T-helper 1 cell treated with Interleukin-12 subunit alpha and Interleukin-12 subunit beta and Interleukin-4 antibody, amounts not matched to agents 30 μg/mL and 1 μg/mL, for 36 hours (primary cell): ENCODE measurements around the gene METTL6.
"Not testable (repeated sequence)": the region's sequence is repeated elsewhere in the genome, so short reads cannot be mapped to it uniquely, and the experiment has no call there.

Experiments used
- H3K27ac Mint-ChIP-seq: one replicate; pipeline ENCODE4 v1.8.0; 2021; ENCODE audit warnings: mild to moderate bottlenecking, mixed read lengths
- H3K27me3 Mint-ChIP-seq: one replicate; pipeline ENCODE4 v1.8.0; 2021; ENCODE audit warnings: low read depth, mixed read lengths
- H3K36me3 Mint-ChIP-seq: one replicate; pipeline ENCODE4 v1.8.0; 2021; ENCODE audit warnings: low read depth, mixed read lengths
- H3K4me1 Mint-ChIP-seq: one replicate; pipeline ENCODE4 v1.8.0; 2021; ENCODE audit warnings: low read depth, mixed read lengths
- H3K4me3 Mint-ChIP-seq: one replicate; pipeline ENCODE4 v1.8.0; 2021; ENCODE audit warnings: mild to moderate bottlenecking, moderate library complexity, mixed read lengths
- H3K9me3 Mint-ChIP-seq: one replicate; pipeline ENCODE4 v1.8.0; 2021; ENCODE audit warnings: mixed read lengths

METTL6 gene

DNA sequence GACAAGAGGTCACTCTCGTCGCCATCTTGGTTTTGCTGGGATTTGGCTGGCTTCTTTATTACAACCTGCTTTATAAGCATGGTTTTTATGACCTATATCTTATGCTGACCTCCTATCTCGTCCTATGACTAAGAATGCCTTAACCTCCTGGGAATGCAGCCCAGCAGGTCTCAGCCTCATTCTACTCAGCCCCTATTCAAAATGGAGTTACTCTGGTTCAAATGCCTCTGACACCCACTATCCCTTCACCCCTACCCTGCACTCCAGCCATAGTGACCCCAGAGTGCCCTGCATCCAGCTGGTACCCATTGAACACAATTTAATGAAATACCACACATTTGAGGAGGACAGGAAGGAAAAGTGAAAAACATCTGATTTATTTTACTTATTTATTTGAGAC is 23.4 kb downstream of the METTL6 start:
- Mint-ChIP-seq H3K9me3 (no peaks in the 10 kb centered on the region), H3K27ac (no peak overlapping the region)

DNA sequence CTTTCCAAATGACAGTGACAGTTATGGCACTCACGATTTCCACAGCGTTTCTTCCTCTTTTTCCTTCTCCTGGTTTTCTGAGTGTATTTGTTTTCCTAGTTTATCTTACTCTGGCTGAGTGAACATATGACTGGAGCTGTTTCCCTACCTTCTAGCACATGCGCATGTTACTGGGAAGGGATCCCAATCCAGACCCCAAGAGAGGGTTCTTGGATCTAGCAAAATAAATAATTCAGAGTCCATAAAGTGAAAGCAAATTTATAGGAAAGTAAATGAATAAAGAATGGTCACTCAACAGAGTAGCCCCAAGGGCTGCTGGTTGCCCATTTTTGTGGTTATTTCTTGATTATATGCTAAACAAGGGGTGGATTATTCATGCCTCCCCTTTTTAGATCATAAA is 23.8 kb downstream of the METTL6 start:
- H3K4me1 Mint-ChIP-seq, result peaks cover 25% of the 10 kb centered on the region
- no peaks in the 10 kb centered on the region for H3K9me3 Mint-ChIP-seq
- H3K27me3 Mint-ChIP-seq, result no peaks in the 10 kb centered on the region
- no peak overlapping the region for H3K4me3 Mint-ChIP-seq
- H3K36me3 Mint-ChIP-seq, result no peaks in the 10 kb centered on the region
- no peak overlapping the region for H3K27ac Mint-ChIP-seq

More for the DNA sequence above, 23.4 kb downstream of the METTL6 start:
- Mint-ChIP-seq H3K27me3 (no peaks in the 10 kb centered on the region), H3K4me1 (peaks cover 25% of the 10 kb centered on the region), H3K4me3 (no peak overlapping the region), H3K36me3 (no peaks in the 10 kb centered on the region)

DNA sequence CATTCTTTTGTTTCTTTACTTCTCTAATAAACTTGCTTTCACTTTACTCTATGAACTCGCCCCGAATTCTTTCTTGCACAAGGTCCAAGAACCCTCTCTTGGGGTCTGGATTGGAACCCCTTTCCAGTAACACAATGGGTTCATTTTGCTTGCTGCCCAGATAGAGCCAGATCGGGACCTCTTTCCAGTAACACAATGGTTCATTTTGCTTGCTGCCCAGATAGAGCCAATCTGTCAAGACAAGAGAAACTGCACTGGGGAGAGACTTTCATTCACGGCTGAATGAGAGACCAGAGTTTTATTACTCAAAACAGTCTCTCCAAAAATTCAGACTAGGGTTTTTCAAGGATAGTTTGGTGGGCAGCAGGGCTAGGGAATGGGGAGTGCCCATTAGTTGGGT is 25.4 kb downstream of the METTL6 start:
- Mint-ChIP-seq H3K27ac (no peak overlapping the region), H3K4me1 (peaks cover 25% of the 10 kb centered on the region), H3K27me3 (no peaks in the 10 kb centered on the region), H3K4me3 (no peak overlapping the region), H3K9me3 (no peaks in the 10 kb centered on the region), H3K36me3 (no peaks in the 10 kb centered on the region)

DNA sequence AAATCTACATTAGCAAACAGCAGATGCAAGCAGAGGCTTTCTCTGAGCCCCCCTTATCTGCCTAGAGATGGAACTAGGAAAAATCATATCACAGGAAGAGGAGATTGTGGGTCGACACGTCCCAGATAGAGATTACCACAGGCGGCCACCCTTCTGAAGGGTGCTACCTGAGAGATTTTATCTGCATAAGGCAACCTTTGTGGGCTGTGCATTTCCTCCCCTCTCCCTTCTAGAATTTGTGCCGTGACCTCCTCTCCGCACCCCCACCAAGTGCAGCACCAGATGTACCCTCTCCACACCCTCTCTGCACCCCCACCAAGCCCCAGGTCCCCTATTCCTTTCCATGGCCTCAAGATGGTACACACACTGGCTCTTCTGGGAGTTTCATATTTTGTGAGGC is 27.4 kb downstream of the METTL6 start:
- Mint-ChIP-seq H3K27me3 (no peaks in the 10 kb centered on the region), H3K36me3 (no peaks in the 10 kb centered on the region), H3K4me1 (peaks cover 22% of the 10 kb centered on the region), H3K4me3 (peak overlapping the region; percentile 13), H3K27ac (no peak overlapping the region), H3K9me3 (no peaks in the 10 kb centered on the region)

DNA sequence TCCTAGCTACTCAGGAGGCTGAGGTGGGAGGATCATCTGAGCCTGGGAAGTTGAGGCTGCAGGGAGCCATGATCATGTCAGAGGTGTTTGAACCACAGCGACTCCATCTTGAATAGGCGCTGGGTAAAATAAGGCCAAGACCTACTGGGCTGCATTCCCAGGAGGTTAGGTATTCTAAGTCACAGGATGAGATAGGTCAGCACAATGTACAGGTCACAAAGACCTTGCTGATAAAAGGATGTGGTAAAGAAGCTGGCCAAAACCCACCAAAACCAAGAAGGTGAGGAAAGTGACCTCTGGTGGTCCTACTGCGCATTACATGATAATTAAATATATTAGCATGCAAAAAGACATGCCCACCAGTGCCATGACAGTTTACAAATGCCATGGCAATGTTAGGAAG is 28.6 kb downstream of the METTL6 start:
- not testable (repeated sequence) for H3K27ac Mint-ChIP-seq, H3K36me3 Mint-ChIP-seq, H3K27me3 Mint-ChIP-seq, H3K9me3 Mint-ChIP-seq, H3K4me3 Mint-ChIP-seq
- peaks cover 20% of the 10 kb centered on the region for H3K4me1 Mint-ChIP-seq

DNA sequence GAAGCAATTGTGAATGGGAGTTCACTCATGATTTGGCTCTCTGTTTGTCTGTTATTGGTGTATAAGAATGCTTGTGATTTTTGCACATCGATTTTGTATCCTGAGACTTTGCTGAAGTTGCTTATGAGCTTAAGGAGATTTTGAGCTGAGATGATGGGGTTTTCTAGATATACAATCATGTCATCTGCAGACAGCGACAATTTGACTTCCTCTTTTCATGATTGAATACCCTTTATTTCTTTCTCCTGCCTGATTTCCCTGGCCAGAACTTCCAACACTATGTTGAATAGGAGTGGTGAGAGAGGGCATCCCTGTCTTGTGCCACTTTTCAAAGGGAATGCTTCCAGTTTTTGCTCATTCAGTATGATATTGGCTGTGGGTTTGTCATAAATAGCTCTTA is 34.1 kb downstream of the METTL6 start:
- H3K4me1 Mint-ChIP-seq, H3K27me3 Mint-ChIP-seq, H3K27ac Mint-ChIP-seq, H3K36me3 Mint-ChIP-seq, H3K9me3 Mint-ChIP-seq, H3K4me3 Mint-ChIP-seq: not testable (repeated sequence)

DNA sequence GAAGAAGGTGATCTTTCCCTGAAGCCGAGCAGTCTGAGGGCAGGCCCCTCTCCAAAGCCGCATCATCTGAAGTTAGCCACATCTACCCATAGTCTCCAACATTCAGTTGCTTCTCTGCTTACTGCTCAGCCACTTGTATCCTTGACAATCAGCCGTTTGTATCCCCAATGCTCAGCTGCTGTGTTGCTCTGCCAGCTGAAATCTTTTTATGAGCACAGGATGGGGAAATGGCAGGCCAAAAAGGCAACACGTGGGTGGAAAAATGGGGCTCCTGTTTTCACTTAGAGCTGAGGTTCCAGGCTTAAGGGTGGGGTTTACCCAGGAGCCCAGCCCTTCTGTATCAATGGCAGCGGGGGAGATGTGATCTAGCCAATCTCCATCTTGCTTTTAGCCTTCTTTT is 36.3 kb downstream of the METTL6 start:
- H3K27ac Mint-ChIP-seq, result no peak overlapping the region

DNA sequence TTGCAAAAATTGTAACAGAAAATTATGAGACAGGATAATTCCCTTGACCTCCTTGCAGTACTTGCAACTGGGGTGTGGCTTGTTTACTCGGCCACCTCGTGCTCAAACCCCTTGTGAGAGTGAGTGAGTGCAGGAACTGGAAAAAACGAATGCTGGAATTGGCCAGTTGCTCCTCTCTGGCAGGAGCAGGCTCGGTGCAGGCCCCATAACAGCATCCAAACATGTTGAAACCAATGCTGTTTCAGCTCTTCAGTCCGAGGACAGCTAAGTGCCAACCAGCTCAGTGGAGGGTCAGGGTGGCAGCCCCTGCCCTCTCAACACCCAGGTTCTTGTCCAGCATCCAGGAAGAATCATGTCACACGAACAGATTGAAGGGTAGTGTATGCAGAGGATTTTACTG is 36.9 kb downstream of the METTL6 start:
- Mint-ChIP-seq H3K4me3 (no peak overlapping the region), H3K9me3 (no peaks in the 10 kb centered on the region), H3K27me3 (peaks cover 8% of the 10 kb centered on the region), H3K36me3 (peaks cover 6% of the 10 kb centered on the region), H3K4me1 (peaks cover 13% of the 10 kb centered on the region), H3K27ac (no peak overlapping the region)

More for the DNA sequence above, 36.3 kb downstream of the METTL6 start:
- Mint-ChIP-seq H3K36me3 (peaks cover 6% of the 10 kb centered on the region), H3K9me3 (no peaks in the 10 kb centered on the region), H3K4me1 (peaks cover 13% of the 10 kb centered on the region), H3K27me3 (peaks cover 8% of the 10 kb centered on the region), H3K4me3 (no peak overlapping the region)

DNA sequence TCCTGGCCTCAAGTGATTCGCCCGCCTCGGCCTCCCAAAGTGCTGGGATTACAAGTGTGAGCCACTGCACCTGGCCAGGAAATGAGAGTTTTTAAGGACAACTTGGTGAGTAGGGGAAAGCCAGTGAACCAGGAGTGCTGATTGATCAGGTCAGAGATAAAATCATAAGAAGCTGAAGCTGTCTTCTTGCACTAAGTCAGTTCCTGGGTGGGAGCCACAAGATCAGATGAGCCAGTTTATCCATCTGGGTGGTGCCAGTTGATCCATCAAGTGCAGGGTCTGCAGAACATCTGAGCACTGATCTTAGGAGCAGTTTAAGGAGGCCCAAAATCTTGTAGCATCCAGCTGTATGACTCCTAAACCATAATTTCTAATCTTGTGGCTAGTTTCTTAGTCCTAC is 39.0 kb downstream of the METTL6 start:
- not testable (repeated sequence) for H3K36me3 Mint-ChIP-seq, H3K27me3 Mint-ChIP-seq, H3K27ac Mint-ChIP-seq, H3K4me3 Mint-ChIP-seq, H3K9me3 Mint-ChIP-seq
- peaks cover 13% of the 10 kb centered on the region for H3K4me1 Mint-ChIP-seq

DNA sequence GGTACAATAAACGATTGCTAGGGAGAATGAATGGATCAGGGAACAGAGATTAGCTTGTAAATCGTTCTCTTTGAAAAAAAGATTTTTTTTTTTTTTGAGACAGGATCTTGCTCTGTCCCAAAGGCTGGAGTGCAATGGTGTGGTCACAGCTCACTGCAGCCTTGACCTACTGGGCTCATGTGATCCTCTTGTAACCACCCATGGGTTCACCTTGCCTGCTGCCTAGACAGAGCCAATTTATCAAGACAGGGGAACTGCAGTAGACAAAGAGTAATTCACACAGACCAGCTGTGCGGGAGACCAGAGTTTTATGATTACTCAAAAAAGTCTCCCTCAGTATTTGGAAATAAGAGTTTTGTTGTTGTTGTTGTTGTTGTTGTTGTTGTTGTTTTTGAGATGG is 39.6 kb downstream of the METTL6 start:
- Mint-ChIP-seq H3K9me3 (no peaks in the 10 kb centered on the region), H3K4me3 (no peak overlapping the region), H3K36me3 (peaks cover 7% of the 10 kb centered on the region), H3K27me3 (peaks cover 1% of the 10 kb centered on the region), H3K27ac (no peak overlapping the region), H3K4me1 (peaks cover 13% of the 10 kb centered on the region)

DNA sequence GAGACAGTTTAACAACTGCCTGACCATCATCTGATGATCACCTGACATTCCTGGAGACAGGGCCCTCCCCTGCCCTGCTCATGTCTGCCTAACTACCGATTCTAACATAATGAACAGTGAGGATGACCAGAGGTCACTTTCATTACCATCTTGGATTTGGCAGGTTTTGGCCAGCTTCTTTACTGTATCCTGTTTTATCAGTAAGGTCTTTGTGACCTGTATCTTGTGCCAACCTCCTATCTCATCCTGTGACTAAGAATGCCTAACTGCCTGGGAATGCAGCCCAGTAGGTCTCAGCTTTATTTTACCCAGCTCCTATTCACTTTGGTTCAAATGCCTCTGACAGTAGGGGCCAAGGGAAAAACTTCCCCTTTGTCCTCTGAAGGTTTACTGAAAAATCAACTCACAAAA is 40.2 kb downstream of the METTL6 start:
- H3K4me3 Mint-ChIP-seq, result no peak overlapping the region
- no peak overlapping the region for H3K27ac Mint-ChIP-seq
- H3K36me3 Mint-ChIP-seq, result peaks cover 5% of the 10 kb centered on the region
- H3K27me3 Mint-ChIP-seq, result peaks cover 5% of the 10 kb centered on the region
- H3K9me3 Mint-ChIP-seq, result no peaks in the 10 kb centered on the region
- peaks cover 13% of the 10 kb centered on the region for H3K4me1 Mint-ChIP-seq

DNA sequence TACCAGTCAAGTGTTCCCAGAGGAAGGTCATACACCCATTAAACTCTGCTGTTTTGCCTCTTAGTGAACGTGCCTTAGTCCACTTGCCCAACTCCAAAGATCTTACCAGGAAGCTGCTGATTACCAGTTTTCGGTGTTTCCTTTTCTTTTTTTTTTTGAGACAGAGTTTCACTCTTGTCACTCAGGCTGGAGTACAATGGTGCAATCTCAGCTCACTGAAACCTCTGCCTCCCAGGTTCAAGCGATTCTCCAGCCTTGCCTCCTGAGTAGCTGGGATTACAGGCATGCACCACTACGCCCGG is 40.7 kb downstream of the METTL6 start:
- not testable (repeated sequence) for H3K9me3 Mint-ChIP-seq, H3K36me3 Mint-ChIP-seq, H3K27me3 Mint-ChIP-seq, H3K4me3 Mint-ChIP-seq
- H3K4me1 Mint-ChIP-seq, result peaks cover 13% of the 10 kb centered on the region
- peak overlapping the region; percentile 52 for H3K27ac Mint-ChIP-seq

DNA sequence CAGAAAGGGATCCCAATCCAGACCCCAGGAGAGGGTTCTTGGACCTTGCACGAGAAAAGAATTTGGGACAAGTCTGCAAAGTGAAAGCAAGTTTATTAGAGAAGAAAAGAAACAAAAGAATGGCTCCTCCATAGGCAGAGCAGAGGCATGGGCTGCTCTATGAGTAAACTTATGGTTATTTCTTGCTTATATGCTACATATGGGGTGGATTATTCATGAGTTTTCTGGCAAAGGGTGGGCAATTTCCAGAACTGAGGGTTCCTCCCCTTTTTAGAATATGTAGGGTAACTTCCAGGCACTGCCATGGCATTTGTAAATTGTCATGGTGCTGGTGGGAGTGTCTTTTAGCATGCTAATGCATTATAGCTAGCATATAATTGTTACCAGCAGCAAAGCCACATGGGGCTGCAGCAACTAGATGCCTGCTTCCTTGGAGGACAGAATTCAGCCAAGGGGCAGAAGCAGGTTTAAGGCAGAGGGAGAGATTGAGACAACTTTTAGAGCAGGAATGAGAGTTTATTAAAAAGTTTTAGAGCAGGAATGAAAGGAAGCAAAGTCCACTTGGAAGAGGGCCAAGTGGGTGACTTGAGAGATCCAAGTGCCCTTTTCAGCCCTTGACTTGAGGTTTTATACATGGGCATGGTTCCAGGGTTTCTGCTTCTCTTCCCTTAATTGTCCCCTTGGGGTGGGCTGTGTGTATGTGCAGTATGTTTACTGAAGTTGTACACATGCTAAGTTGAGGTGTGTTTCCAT is 41.3 kb downstream of the METTL6 start:
- H3K27me3 Mint-ChIP-seq, result peaks cover 5% of the 10 kb centered on the region
- peaks cover 13% of the 10 kb centered on the region for H3K4me1 Mint-ChIP-seq
- no peak overlapping the region for H3K27ac Mint-ChIP-seq
- peaks cover 5% of the 10 kb centered on the region for H3K36me3 Mint-ChIP-seq
- no peaks in the 10 kb centered on the region for H3K9me3 Mint-ChIP-seq
- no peak overlapping the region for H3K4me3 Mint-ChIP-seq

DNA sequence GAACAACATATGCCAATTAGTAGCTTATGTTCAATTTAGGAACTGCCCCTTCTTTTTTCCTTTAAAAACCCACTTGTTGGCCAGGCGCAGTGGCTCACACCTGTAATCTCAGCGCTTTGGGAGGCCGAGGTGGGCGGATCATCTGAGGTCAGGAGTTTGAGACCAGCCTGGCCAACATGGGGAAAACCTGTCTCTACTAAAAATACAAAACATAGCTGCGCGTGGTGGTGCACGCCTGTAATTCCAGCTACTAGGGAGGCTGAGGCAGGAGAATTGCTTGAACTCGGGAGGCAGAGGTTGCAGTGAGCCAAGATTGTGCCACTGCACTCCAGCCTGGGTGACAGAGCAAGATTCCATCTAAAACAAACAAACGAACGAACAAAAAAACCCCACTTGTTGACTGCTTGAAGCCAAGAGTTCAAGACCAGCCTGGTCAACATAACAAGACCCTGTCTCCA is 42.1 kb downstream of the METTL6 start:
- peaks cover 10% of the 10 kb centered on the region for H3K4me1 Mint-ChIP-seq
- not testable (repeated sequence) for H3K27me3 Mint-ChIP-seq, H3K9me3 Mint-ChIP-seq, H3K36me3 Mint-ChIP-seq, H3K4me3 Mint-ChIP-seq, H3K27ac Mint-ChIP-seq

DNA sequence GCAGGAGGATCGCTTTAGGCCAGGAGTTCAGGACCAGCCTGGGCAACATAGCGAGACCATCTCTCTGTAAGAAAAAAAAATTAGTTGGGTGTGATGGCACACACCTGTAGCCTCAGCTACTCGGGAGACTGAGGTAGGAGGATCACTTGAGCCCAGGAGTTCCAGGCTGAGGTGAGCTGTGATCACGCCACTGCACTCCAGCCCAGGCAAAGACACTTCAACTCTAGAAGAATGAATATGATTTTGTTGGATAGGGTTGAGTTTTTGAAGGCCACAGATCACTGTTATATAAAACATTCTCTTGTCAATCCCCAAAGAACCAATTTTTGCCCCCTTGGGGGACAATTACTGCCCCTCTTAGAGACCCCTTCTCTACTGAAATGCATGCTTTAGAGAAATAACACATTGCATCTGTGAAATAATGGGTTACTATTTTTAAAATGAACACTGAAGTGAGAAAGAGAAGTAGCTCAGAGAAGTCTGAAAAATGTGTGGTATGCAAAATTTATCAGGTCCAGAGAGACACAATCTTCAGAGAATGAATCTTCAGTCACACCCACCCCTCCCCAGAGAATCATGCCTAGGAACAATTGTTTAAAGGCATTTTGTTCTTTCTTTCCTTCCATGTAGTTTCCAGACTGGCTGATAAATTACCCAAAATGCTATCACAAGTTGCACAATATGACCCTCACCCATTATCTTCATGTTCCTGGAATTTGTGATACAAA is 42.7 kb downstream of the METTL6 start:
- H3K27ac Mint-ChIP-seq, result no peak overlapping the region
- H3K27me3 Mint-ChIP-seq, result peaks cover 5% of the 10 kb centered on the region
- H3K4me3 Mint-ChIP-seq, result no peak overlapping the region
- peaks cover 5% of the 10 kb centered on the region for H3K36me3 Mint-ChIP-seq
- H3K4me1 Mint-ChIP-seq, result peaks cover 10% of the 10 kb centered on the region
- H3K9me3 Mint-ChIP-seq, result no peaks in the 10 kb centered on the region
